ENCODE measurements around the gene NPHP4.
A peak's percentile ranks its signal among the peaks of the same experiment; 100 is the strongest.

The NPHP4 gene

GRCh38 chr1:5891736-5892135, 100.5 kb downstream of the NPHP4 start:
- no peak for DNase-seq (ENCODE audit: low spot score)

- DNase-seq (ENCODE audit: low spot score), result no peak
Observed at GRCh38 chr1:5891137-5891536, 101.1 kb downstream of the NPHP4 start.

GRCh38 chr1:5890346-5891106, 101.7 kb downstream of the NPHP4 start:
- no peak for DNase-seq (ENCODE audit: low spot score)

GRCh38 chr1:5889901-5890300, 102.3 kb downstream of the NPHP4 start:
- DNase-seq (ENCODE audit: low spot score), result no peak

GRCh38 chr1:5889462-5889861, 102.8 kb downstream of the NPHP4 start:
- no peak for DNase-seq (ENCODE audit: low spot score)

- peak; percentile 28 for DNase-seq (ENCODE audit: low spot score)
Observed at GRCh38 chr1:5888606-5889211, 103.5 kb downstream of the NPHP4 start.

- no peak for DNase-seq (ENCODE audit: low spot score)
Observed at GRCh38 chr1:5887971-5888361, 104.3 kb downstream of the NPHP4 start.

- no peak for DNase-seq (ENCODE audit: low spot score)
Observed at GRCh38 chr1:5887349-5887970, 104.8 kb downstream of the NPHP4 start.

- no peak for DNase-seq (ENCODE audit: low spot score)
Observed at GRCh38 chr1:5886541-5887348, 105.5 kb downstream of the NPHP4 start.

GRCh38 chr1:5886140-5886483, 106.1 kb downstream of the NPHP4 start:
- no peak for DNase-seq (ENCODE audit: low spot score)

- DNase-seq (ENCODE audit: low spot score), result no peak
Observed at GRCh38 chr1:5885471-5886139, 106.6 kb downstream of the NPHP4 start.

GRCh38 chr1:5884110-5884509, 108.1 kb downstream of the NPHP4 start:
- no peak for DNase-seq (ENCODE audit: low spot score)

- DNase-seq (ENCODE audit: low spot score), result no peak
Observed at GRCh38 chr1:5883129-5884048, 108.8 kb downstream of the NPHP4 start.

GRCh38 chr1:5882367-5883128, 109.7 kb downstream of the NPHP4 start:
- no peak for DNase-seq (ENCODE audit: low spot score)

- DNase-seq (ENCODE audit: low spot score), result no peak
Observed at GRCh38 chr1:5881526-5882222, 110.6 kb downstream of the NPHP4 start.

- DNase-seq (ENCODE audit: low spot score), result no peak
Observed at GRCh38 chr1:5880630-5881405, 111.4 kb downstream of the NPHP4 start.

- no peak for DNase-seq (ENCODE audit: low spot score)
Observed at GRCh38 chr1:5879421-5879820, 112.8 kb downstream of the NPHP4 start.

GRCh38 chr1:5878971-5879370, 113.3 kb downstream of the NPHP4 start:
- no peak for DNase-seq (ENCODE audit: low spot score)
